H9 (cell line): Measurements from ENCODE around the gene CNR1. TPM values are rescaled to one million over a fixed set of nuclear protein-coding genes. Genes with fewer than 3 reads are reported as not detected.

ENCODE experiments used
- DNase-seq: peaks from one replicate; pipeline ENCODE4 v3.0.0-alpha.2; 2017
- H2AFZ ChIP-seq: one replicate; pipeline ENCODE4 v1.6.1; 2013; ENCODE audit warnings: mild to moderate bottlenecking, low read length, control low read depth, moderate library complexity
- H2AK5ac ChIP-seq: 2 replicates; pipeline ENCODE4 v1.6.1; 2013; ENCODE audit warnings: low read length, control low read depth, mixed read lengths; ENCODE audit not compliant: insufficient read length
- H2BK120ac ChIP-seq: one replicate; pipeline ENCODE4 v1.6.1; 2013; ENCODE audit warnings: low read depth, mild to moderate bottlenecking, low read length, control low read depth, inconsistent platforms; ENCODE audit not compliant: poor library complexity, severe bottlenecking
- H2BK12ac ChIP-seq: 2 replicates; pipeline ENCODE4 v1.6.1; 2013; ENCODE audit warnings: low read length, control low read depth, mixed read lengths, low read depth; ENCODE audit not compliant: insufficient read length
- H2BK15ac ChIP-seq: 2 replicates; pipeline ENCODE4 v1.6.1; 2013; ENCODE audit warnings: low read depth, low read length, control low read depth
- H2BK20ac ChIP-seq: one replicate; pipeline ENCODE4 v1.6.1; 2013; ENCODE audit warnings: low read depth, mild to moderate bottlenecking, low read length, control low read depth, inconsistent platforms; ENCODE audit not compliant: poor library complexity, severe bottlenecking
- H2BK5ac ChIP-seq: 2 replicates; pipeline ENCODE4 v1.6.1; 2013; ENCODE audit warnings: low read length, control low read depth, mixed read lengths; ENCODE audit not compliant: insufficient read length
- H3K14ac ChIP-seq: 2 replicates; pipeline ENCODE4 v1.6.1; 2013; ENCODE audit warnings: low read length, control low read depth; ENCODE audit not compliant: insufficient read depth
- H3K18ac ChIP-seq: 2 replicates; pipeline ENCODE4 v1.6.1; 2013; ENCODE audit warnings: low read depth, mild to moderate bottlenecking, mixed read lengths, low read length, control low read depth; ENCODE audit not compliant: insufficient read length
- H3K23ac ChIP-seq: 2 replicates; pipeline ENCODE4 v1.6.1; 2013; ENCODE audit warnings: low read length, control low read depth, mixed read lengths, low read depth; ENCODE audit not compliant: insufficient read length
- H3K23me2 ChIP-seq: 2 replicates; pipeline ENCODE4 v1.6.1; 2013; ENCODE audit warnings: low read depth, mild to moderate bottlenecking, mixed read lengths, low read length, control low read depth; ENCODE audit not compliant: insufficient read length, poor library complexity, severe bottlenecking
- H3K27ac ChIP-seq: 2 replicates; pipeline ENCODE4 v1.5.1; 2013; ENCODE audit warnings: low read length, control low read depth, mixed read lengths, low read depth; ENCODE audit not compliant: insufficient read length
- H3K27me3 ChIP-seq: 2 replicates; pipeline ENCODE4 v1.6.1; 2013; ENCODE audit warnings: low read length, control low read depth, inconsistent platforms; ENCODE audit not compliant: insufficient read depth
- H3K4ac ChIP-seq: 2 replicates; pipeline ENCODE4 v1.6.1; 2013; ENCODE audit warnings: low read depth, mild to moderate bottlenecking, control low read depth, inconsistent platforms, low read length, moderate library complexity
- H3K4me1 ChIP-seq: 2 replicates; pipeline ENCODE4 v1.6.1; 2013; ENCODE audit warnings: low read length, control low read depth, inconsistent platforms; ENCODE audit not compliant: insufficient read depth
- H3K4me2 ChIP-seq: 2 replicates; pipeline ENCODE4 v1.6.1; 2013; ENCODE audit warnings: low read length, control low read depth, mixed read lengths; ENCODE audit not compliant: insufficient read length, insufficient read depth
- H3K56ac ChIP-seq: 2 replicates; pipeline ENCODE4 v1.6.1; 2013; ENCODE audit warnings: low read depth, mild to moderate bottlenecking, mixed read lengths, low read length, control low read depth; ENCODE audit not compliant: insufficient read length
- H3K79me1 ChIP-seq: 2 replicates; pipeline ENCODE4 v1.6.1; 2013; ENCODE audit warnings: low read depth, mild to moderate bottlenecking, moderate library complexity, low read length, control low read depth, inconsistent platforms; ENCODE audit not compliant: insufficient read depth, poor library complexity, severe bottlenecking
- H3K79me2 ChIP-seq: 2 replicates; pipeline ENCODE4 v1.6.1; 2013; ENCODE audit warnings: low read length, control low read depth, inconsistent platforms; ENCODE audit not compliant: insufficient read depth
- H3K9ac ChIP-seq: 2 replicates; pipeline ENCODE4 v1.6.1; 2013; ENCODE audit warnings: low read length, control low read depth, mixed read lengths; ENCODE audit not compliant: insufficient read length; ENCODE audit errors: extremely low read depth
- H3K9me3 ChIP-seq: one replicate; pipeline ENCODE4 v1.6.1; 2013; ENCODE audit warnings: low read depth, low read length, inconsistent platforms; ENCODE audit not compliant: control insufficient read depth
- H3T11ph ChIP-seq: one replicate; pipeline ENCODE4 v1.6.1; 2013; ENCODE audit warnings: mild to moderate bottlenecking, low read length, control low read depth, inconsistent platforms
- H4K20me1 ChIP-seq: one replicate; pipeline ENCODE4 v1.6.1; 2013; ENCODE audit not compliant: control insufficient read depth, insufficient read length, insufficient read depth
- H4K5ac ChIP-seq: 2 replicates; pipeline ENCODE4 v1.6.1; 2013; ENCODE audit warnings: low read depth, mild to moderate bottlenecking, mixed read lengths, low read length, control low read depth; ENCODE audit not compliant: insufficient read length
- H4K8ac ChIP-seq: replicated peaks from 2 replicates; pipeline ENCODE4 v1.6.1; 2013; ENCODE audit warnings: low read length, control low read depth, mixed read lengths, low read depth; ENCODE audit not compliant: insufficient read length
- H4K91ac ChIP-seq: 2 replicates; pipeline ENCODE4 v1.6.1; 2013; ENCODE audit warnings: low read depth, mild to moderate bottlenecking, moderate library complexity, mixed read lengths, low read length, control low read depth; ENCODE audit not compliant: insufficient read length
- H3K27ac Mint-ChIP-seq, 3 experiments: 2 replicates in 2 of 3; 3 replicates in 1 of 3; pipeline ENCODE4 v1.8.0; 2020 to 2021; ENCODE audit warnings: mixed read lengths in 3 of 3, mild to moderate bottlenecking in 1 of 3, moderate library complexity in 1 of 3
- H3K27me3 Mint-ChIP-seq: 2 replicates; pipeline ENCODE4 v1.8.0; 2021; ENCODE audit warnings: low read depth, mild to moderate bottlenecking, moderate library complexity, mixed read lengths
- H3K36me3 Mint-ChIP-seq, 3 experiments: 2 replicates in 2 of 3; 3 replicates in 1 of 3; pipeline ENCODE4 v1.8.0; 2020 to 2021; ENCODE audit warnings: low read depth in 3 of 3, mixed read lengths in 3 of 3; ENCODE audit not compliant: insufficient read depth in 1 of 3
- H3K4me1 Mint-ChIP-seq, 2 experiments: 2 replicates each; pipeline ENCODE4 v1.8.0; 2020; ENCODE audit warnings: mixed read lengths in 2 of 2
- H3K4me3 Mint-ChIP-seq, 2 experiments: 2 replicates in 1 of 2; 3 replicates in 1 of 2; pipeline ENCODE4 v1.8.0; 2020 to 2021; ENCODE audit warnings: mild to moderate bottlenecking in 2 of 2, mixed read lengths in 2 of 2, moderate library complexity in 1 of 2
- H3K9me3 Mint-ChIP-seq, 2 experiments: 2 replicates in 1 of 2; 3 replicates in 1 of 2; pipeline ENCODE4 v1.8.0; 2020; ENCODE audit warnings: mild to moderate bottlenecking in 2 of 2, mixed read lengths in 2 of 2, moderate library complexity in 1 of 2
- WGBS: extraction: QIAGEN DNeasy Blood & Tissue Kit; methylation state at CpG from one replicate; pipeline ENCODE4 v1.1.7; 2013; ENCODE audit warnings: missing lambda C conversion rate, low lambda C conversion rate, mixed read lengths; ENCODE audit not compliant: insufficient read length; ENCODE audit errors: extremely low coverage; 5-methylcytosine and 5-hydroxymethylcytosine counted together
- total RNA-seq: library from RNA; stranded (reverse); gene quantifications from 2 replicates; pipeline ENCODE4 v1.2.1, GENCODE V29; 2021
- TF ChIP-seq, protein P1 (sequence below): fragments of 200-600 bp; sonication (generic); conservative IDR thresholded peaks from 3 replicates; pipeline ENCODE4 v1.8.0; 2021; ENCODE audit warnings: antibody characterized with exemption, mild to moderate bottlenecking

Gene CNR1
- total RNA-seq, 1 experiment from 2014 or later, result 0.72 TPM

DNA sequence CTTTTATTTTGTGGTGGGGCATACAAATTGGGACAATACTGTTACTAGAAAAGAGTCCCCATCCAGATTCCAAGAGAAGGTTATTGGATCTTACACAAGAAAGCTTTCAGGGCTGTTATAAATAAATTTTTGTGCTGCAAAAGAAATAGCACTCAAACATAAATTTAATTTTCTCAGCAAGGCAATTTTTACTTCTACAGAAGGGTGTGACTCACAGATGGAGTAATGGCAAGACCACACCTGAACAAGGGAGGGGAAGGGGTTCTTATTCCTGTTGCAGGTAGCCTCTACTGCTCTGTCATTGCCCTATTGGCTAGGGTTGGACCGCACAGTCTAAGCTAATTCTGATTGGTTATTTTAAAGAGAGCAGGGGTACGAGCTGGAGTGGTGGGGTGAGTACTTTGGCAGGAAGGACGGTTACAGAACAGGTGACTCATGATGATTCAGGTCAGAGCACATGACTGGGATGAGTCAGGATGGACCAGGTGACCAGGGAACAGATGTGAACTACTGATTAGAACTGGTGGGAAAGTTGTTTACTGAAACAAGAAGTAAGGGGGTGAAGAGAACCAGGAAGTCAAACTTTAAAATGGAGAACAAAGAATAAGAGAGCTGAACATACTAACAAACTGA, 41.1 kb downstream of the CNR1 start:
- Histone ChIP-seq H2AFZ (no peak overlapping the region), H3K4ac (no peak overlapping the region), H4K5ac (no peak overlapping the region), H2BK120ac (no peak overlapping the region), H2BK20ac (no peak overlapping the region), H3K23ac (no peak overlapping the region), H4K20me1 (no peaks in the 10 kb centered on the region), H3K79me1 (no peaks in the 10 kb centered on the region), H2AK5ac (no peak overlapping the region), H4K91ac (no peak overlapping the region), H4K8ac (no peak overlapping the region), H3K27ac (no peak overlapping the region), H2BK5ac (no peak overlapping the region), H3K14ac (no peak overlapping the region), H2BK15ac (no peak overlapping the region), H3T11ph (no peak overlapping the region), H2BK12ac (no peak overlapping the region), H3K27me3 (no peaks in the 10 kb centered on the region), H3K9me3 (peaks cover 5% of the 10 kb centered on the region), H3K23me2 (no peaks in the 10 kb centered on the region), H3K4me2 (no peak overlapping the region), H3K18ac (no peak overlapping the region), H3K56ac (no peak overlapping the region), H3K4me1 (peaks cover 4% of the 10 kb centered on the region; the same call in 1 of the 2 replicates), H3K9ac (no peak overlapping the region), H3K79me2 (no peaks in the 10 kb centered on the region)
- no peak for DNase-seq
- no peak overlapping the region for H3K4me3 Mint-ChIP-seq
- WGBS, result no CpG with 5 or more reads among the region's 3 CpGs
- peaks cover 8 to 11% (median 9%) of the 10 kb centered on the region in 3 experiments; a peak in 6 of 7 replicates for H3K36me3 Mint-ChIP-seq
- H3K9me3 Mint-ChIP-seq, result peaks cover 11 to 16% of the 10 kb centered on the region in 2 experiments
- H3K27ac Mint-ChIP-seq, result no peak overlapping the region
- H3K4me1 Mint-ChIP-seq, result peaks cover 16% of the 10 kb centered on the region in 2 experiments
- TF ChIP-seq, protein P1, sequence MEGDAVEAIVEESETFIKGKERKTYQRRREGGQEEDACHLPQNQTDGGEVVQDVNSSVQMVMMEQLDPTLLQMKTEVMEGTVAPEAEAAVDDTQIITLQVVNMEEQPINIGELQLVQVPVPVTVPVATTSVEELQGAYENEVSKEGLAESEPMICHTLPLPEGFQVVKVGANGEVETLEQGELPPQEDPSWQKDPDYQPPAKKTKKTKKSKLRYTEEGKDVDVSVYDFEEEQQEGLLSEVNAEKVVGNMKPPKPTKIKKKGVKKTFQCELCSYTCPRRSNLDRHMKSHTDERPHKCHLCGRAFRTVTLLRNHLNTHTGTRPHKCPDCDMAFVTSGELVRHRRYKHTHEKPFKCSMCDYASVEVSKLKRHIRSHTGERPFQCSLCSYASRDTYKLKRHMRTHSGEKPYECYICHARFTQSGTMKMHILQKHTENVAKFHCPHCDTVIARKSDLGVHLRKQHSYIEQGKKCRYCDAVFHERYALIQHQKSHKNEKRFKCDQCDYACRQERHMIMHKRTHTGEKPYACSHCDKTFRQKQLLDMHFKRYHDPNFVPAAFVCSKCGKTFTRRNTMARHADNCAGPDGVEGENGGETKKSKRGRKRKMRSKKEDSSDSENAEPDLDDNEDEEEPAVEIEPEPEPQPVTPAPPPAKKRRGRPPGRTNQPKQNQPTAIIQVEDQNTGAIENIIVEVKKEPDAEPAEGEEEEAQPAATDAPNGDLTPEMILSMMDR, result no peak
- H3K27me3 Mint-ChIP-seq, result no peaks in the 10 kb centered on the region; the same call in 1 of the 2 replicates
